ENCODE measurements around the gene EXOC3L1. TPM values are rescaled to one million over a fixed set of nuclear protein-coding genes. Genes with fewer than 3 reads are reported as not detected.
A peak's percentile ranks its signal among the peaks of the same experiment; 100 is the strongest.

The EXOC3L1 gene
- total RNA-seq, 2 experiments from 2014 or later: not detected

GRCh38 chr16:67161595-67162058 is 28.3 kb downstream of the EXOC3L1 start:
- Histone ChIP-seq H3K27me3 (ENCODE audit: control insufficient read depth in 1 of 2, insufficient read depth in 2 of 2, low read length in 2 of 2) (peaks cover 40 to 49% of the 10 kb centered on the region in 2 experiments), H3K4me3 (ENCODE audit: low read length) (peak overlapping the region; percentile 100), H3K4me1 (ENCODE audit: insufficient read depth, low read length) (peaks cover 84% of the 10 kb centered on the region), H3K27ac (ENCODE audit: low read depth in 1 of 2, low read length in 2 of 2) (no peak overlapping the region), H3K9me3 (ENCODE audit: control insufficient read depth in 1 of 2, insufficient read depth in 1 of 2, low read length in 2 of 2) (peaks cover 0 to 23% of the 10 kb centered on the region in 2 experiments), H3K36me3 (ENCODE audit: insufficient read depth, low read length) (no peaks in the 10 kb centered on the region)
- no peak for TF ChIP-seq CTCF (IDR thresholded peaks at IDR 0.05)
- H3K36me3 Mint-ChIP-seq (ENCODE audit: low read depth): peaks cover 20% of the 10 kb centered on the region
- H3K27ac Mint-ChIP-seq: no peak overlapping the region
- peaks cover 50% of the 10 kb centered on the region for H3K27me3 Mint-ChIP-seq
- intact Hi-C loops (cut with DNase I, micrococcal nuclease): loop anchor here (2.0 kb wide), 2 partner anchors 21 to 133 kb away; partner anchors contain the start of genes MATCAP1 (in 2 of the 2) and CBFB (in 1 of the 2)
- H3K4me1 Mint-ChIP-seq (ENCODE audit: low read depth): peaks cover 50% of the 10 kb centered on the region
- POLR2A ChIA-PET: interaction anchor here (0.8 to 5.5 kb wide), 6 partner anchors 11 to 268 kb away, joined by 3 to 51 read pairs (median 16); partner anchors contain the start of genes B3GNT9, FHOD1 and MATCAP1
- peak overlapping the region; percentile 75 for H3K4me3 Mint-ChIP-seq
- DNase-seq (peak in 1 of 14 experiments; percentile 35), ATAC-seq (ENCODE audit: poor library complexity) (no peak)
- CTCF ChIA-PET: interaction anchor here (4.0 kb wide), 1 partner anchor 24 kb away, joined by 20 read pairs; no protein-coding TSS in a partner anchor
- no peaks in the 10 kb centered on the region for H3K9me3 Mint-ChIP-seq

GRCh38 chr16:67158637-67159600 is 31.0 kb downstream of the EXOC3L1 start:
- Histone ChIP-seq H3K9me3 (ENCODE audit: control insufficient read depth in 1 of 2, insufficient read depth in 1 of 2, low read length in 2 of 2) (peaks cover 0 to 6% of the 10 kb centered on the region in 2 experiments), H3K4me3 (ENCODE audit: low read length) (peak overlapping the region; percentile 100), H3K4me1 (ENCODE audit: insufficient read depth, low read length) (peaks cover 93% of the 10 kb centered on the region), H3K27me3 (ENCODE audit: control insufficient read depth in 1 of 2, insufficient read depth in 2 of 2, low read length in 2 of 2) (peaks cover 18 to 25% of the 10 kb centered on the region in 2 experiments), H3K36me3 (ENCODE audit: insufficient read depth, low read length) (no peaks in the 10 kb centered on the region), H3K27ac (ENCODE audit: low read depth in 1 of 2, low read length in 2 of 2) (peak overlapping the region; percentile 81 to 98)
- CTCF ChIA-PET: interaction anchor here (0.9 to 4.0 kb wide), 6 partner anchors 8 to 141 kb away, joined by 3 to 20 read pairs (median 8); partner anchors contain the start of genes B3GNT9 and MATCAP1
- TF ChIP-seq CTCF (IDR thresholded peaks at IDR 0.05): no peak
- Mint-ChIP-seq H3K27me3 (peaks cover 30% of the 10 kb centered on the region), H3K27ac (peak overlapping the region; percentile 95), H3K36me3 (ENCODE audit: low read depth) (peaks cover 20% of the 10 kb centered on the region), H3K4me3 (peak overlapping the region; percentile 95), H3K9me3 (no peaks in the 10 kb centered on the region), H3K4me1 (ENCODE audit: low read depth) (peaks cover 58% of the 10 kb centered on the region)
- intact Hi-C loops (cut with DNase I, micrococcal nuclease): loop anchor here in 1 of 2 experiments (1.0 to 2.0 kb wide), 2 partner anchors 50 to 85 kb away; partner anchors contain the start of gene PHAF1
- ATAC-seq (ENCODE audit: poor library complexity): peak; percentile 31
- DNase-seq: peak; percentile 65 to 93 (median 76)
- POLR2A ChIA-PET: interaction anchor here (0.6 to 5.5 kb wide), 17 partner anchors 9 to 607 kb away, joined by 3 to 51 read pairs (median 5); partner anchors contain the start of genes B3GNT9, CBFB, CKLF and MATCAP1
